Measurements from ENCODE around the gene ATG13.

DNA sequence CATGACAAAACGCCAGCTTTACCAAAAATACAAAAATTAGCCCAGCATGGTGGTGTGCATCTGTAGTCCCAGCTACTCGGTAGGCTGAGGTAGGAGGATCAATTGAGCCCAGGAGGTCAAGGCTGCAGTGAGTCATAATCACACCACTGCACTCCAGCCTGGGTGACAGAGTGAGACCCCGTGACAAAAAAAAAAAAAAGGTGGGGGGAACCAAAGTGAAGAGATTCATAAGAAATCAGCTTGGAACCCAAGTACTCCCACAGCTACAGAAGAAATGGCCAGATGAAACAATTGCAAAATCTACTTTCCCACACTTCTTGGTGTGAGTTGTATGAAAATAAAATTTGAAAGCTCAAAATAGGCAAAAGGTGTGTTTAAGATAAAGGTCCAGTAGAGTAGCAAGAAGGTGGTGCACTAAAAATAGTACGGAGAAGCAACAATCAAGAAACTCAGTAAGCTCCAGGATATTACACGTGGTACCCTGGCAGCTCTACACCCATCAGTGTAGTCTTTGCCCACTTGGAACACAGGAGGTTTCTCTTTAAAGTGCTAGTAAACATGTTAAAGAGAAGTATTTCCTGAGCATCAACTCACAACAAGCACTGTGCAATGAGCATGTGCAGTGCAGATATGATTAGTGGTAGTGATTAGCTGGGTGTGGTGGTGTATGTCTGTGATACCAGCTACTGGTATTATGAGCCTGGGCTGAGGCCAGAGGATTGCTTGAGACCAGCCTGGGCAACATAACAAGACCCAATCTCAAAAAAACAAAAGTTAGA, 5.6 kb upstream of the ATG13 start:
- no peak for TF ChIP-seq YY1 (IDR thresholded peaks at IDR 0.05; ENCODE audit: insufficient read depth, insufficient read length)
- TF ChIP-seq ZNF274 (IDR thresholded peaks at IDR 0.05; ENCODE audit: low read depth, low read length), result no peak
- no peak for TF ChIP-seq SUZ12 (IDR thresholded peaks at IDR 0.05; ENCODE audit: extremely low read depth, insufficient read depth, insufficient read length)

Measured in NT2/D1 (cell line).